DMS 273 treated with DMSO at 0.1 percent for 48 hours (cell line): ENCODE data around the gene SPANXD.
"Not testable (repeated sequence)": the region's sequence is repeated elsewhere in the genome, so short reads cannot be mapped to it uniquely, and the experiment has no call there.

Experiments
- DNase-seq: peaks from one replicate; lab custom pipeline; 2025; lab: John Stamatoyannopoulos, UW

The SPANXD gene, protein sequence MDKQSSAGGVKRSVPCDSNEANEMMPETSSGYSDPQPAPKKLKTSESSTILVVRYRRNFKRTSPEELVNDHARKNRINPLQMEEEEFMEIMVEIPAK

DNA sequence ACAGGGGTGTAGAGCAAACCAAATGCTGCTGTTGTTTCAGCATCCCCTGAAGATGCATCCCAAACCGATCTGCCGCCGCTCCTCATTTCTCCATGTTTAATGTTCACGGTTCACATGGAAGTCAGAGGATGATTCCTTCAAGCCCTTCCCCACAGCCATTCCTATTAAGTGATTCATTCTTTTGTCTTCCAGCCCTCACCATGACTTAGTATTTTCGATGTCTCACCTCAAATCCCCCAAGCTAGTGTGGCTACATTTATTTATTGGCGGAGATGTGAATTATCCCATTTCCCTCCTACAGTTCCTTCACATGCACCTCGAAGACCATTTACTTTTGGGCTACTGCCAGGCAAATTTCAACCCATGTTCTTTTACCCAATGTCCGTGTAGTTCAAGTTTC, at the start of gene SPANXD:
TSS of gene SPANXD (minus strand) at position 101 of the 400 bp plus-strand sequence. CDS start 334 bp downstream, outside the sequence.
- not testable (repeated sequence) for DNase-seq

DNA sequence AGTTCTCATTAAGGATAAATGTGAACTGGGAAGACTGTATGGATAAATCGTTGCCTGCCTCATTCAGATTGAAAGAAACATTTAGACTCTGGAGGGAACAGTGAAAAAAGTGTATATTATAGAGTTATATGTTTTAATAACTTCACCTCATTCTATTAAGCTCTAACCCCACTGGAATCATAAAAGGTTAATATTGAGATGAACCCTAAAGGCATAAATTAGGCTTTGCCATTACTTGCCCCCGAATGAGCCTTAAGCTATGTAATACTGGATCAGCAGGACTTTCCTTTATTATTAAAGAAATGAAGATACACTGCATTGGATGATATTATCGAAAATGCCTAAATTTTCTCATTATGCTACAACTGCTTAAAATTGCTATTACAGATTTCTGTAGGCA, 44.1 kb upstream of the SPANXD start:
- DNase-seq, result no peak

DNA sequence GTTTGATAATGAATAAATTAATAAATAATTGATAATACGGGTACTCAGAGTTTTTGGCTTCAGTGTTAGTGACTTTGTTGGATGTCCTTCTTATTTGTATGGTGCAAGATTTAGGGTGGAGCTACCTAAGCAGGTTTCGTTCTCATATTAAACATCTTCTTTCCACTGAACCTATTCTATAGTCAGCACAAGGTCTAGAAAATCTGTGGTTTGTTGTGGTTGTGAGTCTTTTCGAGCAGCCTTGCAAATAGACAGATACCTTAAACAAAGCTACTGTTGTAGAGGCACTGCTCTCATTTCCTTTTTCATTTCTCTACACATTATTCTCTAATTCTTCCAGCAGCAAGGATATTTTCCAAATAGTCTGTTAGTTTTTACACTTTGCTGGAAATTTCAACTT, 38.1 kb upstream of the SPANXD start:
- no peak for DNase-seq

DNA sequence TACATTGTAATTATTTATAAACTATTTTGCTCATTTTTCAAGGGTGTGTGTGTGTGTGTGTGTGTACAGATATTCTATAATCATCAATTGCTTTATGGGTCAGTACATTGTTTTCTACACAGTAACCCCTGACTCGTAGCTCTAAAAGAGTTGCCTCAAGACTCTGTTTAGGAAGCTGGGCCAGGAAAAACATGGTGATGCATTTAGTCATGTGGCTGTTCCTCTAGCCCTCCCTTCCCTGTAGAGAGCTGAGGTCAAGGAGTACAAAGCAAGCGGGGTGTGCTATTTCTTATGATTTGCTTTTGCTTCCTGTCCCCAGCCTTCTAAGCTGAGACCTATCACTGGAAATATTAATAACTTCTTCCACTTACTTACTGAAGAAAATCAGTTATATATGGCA, 34.8 kb upstream of the SPANXD start:
- no peak for DNase-seq

DNA sequence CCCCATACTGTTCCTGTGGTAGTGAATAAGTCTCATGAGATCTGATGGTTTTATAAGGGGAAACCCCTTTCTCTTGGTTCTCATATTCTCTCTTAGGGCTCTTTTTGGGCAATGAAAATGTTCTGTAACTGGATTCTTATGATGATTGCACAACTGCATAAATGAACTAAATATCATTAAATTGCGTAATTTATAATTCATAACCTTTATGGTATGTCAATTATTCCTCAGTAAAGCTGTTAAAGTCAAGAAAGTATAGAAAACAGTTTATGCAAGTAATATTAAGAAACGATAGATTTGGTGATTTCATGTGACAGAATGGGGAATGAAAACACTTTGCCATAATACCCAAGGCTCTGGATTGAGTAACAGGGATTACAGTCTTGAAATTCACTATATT, 33.5 kb upstream of the SPANXD start:
- DNase-seq, result no peak

DNA sequence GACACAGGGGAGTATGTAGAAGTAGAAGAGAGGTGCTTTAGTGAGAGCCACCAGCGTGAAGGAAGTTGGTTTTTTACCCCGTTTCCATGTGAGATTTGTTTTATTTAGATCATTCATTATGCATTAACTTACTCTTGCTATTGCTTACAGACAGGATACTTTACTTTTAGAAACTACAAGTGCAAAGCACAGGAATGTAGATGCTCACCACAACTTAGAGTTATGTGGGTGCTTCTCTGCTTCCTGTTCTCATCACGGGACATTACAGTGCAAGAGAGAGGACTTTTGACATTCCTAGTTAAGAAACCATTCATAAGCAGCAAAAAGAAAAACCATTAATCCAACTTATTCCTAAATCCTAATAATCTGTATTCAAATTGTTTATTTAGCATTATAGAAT, 25.6 kb upstream of the SPANXD start:
- no peak for DNase-seq

DNA sequence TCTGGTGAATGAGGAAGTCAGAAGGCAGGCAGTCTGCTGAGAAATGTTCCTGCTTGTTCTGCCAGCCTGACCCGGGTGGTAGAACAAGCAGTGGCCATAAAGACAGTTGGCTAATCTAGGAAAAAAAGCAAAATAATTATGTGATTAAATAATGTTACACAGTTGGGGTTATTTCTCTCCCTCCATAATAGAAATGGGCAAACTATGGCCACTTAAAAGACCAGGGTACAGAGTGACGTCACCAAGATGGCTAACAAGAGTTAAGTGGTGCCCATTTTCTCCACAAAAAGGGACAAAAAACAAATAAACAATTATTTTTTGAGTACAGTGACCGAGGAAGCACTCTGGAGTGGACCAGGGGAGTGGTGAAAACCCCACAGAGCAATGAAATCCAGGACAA, 16.1 kb upstream of the SPANXD start:
- no peak for DNase-seq

DNA sequence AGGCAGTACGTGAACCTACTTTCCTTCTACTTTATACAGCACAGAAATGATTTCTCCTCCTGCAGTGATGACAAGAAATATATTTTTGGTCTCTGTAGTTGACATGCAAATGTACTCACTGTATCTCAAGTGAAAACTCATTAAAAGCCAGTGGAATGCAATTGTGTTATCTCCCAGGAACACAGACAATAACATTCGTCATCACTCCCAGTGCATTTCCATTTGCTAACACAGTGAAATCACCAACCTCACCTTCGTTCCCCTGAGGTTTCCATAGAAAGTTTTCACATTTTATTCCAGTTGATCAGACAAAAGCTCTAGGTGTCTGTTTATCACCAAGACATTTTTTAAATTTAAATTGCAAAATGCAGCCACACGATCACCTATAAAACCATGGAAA, 2.5 kb upstream of the SPANXD start:
- DNase-seq, result no peak

DNA sequence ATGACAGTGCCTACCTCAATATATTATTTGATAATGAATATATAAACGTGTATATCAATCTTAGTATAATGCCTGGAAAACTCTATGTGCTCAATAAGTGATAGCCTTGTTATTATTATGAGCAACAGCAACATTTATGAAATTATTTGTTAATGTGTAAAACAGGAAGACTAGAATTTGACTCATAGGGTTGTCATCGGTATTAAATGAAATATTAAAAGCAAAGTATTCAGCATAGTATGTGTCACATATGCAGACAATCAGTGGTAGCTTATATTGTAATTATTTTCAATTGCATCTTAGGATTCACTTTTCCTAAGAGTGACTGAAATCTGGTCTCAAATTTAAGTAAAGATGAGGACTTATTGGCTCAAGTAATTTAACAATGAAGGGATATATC, 24.6 kb downstream of the SPANXD start:
- DNase-seq, result no peak

DNA sequence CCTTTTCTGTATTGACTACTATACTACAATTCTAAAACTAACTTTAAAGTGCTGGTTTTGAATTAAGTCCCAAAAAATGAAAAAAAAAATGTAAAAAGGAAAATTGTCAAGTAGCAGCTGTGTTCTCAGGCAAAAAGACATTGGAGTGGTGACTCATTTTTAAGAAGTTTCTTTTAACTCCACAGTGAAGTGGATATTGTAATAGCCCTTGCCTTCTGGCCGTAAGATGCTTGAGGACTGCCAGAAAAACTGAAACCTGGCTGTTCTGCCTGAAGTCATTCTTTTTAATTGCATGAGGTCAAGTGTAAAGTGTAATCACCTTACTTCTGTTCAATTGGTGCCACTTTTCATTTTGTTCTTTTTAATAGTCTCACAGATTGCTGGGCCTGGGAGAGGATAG, 28.9 kb downstream of the SPANXD start:
- DNase-seq, result no peak

DNA sequence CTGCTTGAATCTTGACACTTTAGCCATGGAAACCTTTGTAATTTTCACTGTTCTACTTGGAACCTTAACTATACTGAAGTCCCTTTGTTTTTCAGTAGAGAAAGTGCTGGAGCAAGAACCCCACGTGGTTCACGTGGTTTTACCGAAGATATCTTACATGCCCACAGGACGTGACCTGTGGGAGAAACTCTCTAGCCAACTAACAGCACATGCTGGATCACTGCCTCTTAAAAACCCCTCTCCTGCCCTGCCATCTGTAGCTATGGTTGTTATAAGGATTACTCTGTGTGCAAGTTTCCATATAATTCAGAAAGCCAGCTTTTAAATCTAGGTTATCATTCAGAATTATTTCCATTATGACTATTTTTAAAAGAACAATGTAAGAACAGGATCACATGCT, 30.2 kb downstream of the SPANXD start:
- DNase-seq, result no peak

DNA sequence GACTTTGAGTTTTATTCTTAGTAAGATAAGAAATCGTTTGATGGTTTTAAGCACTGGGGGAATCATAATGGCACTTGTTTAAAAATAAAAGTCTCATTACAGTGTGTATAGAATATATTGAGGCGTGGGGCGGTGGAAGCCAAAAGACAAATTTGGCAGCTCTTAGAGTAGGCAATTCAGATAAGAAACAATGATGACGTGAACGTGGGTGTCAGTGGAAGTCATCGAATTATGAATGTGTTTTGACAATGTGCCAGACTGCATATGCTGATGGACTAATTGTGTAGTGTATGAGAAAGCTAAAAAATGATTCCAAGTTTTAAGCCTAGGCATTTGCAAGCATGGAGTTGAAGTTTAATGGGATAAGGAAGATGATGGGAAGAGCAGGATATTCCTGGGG, 35.8 kb downstream of the SPANXD start:
- DNase-seq, result no peak

DNA sequence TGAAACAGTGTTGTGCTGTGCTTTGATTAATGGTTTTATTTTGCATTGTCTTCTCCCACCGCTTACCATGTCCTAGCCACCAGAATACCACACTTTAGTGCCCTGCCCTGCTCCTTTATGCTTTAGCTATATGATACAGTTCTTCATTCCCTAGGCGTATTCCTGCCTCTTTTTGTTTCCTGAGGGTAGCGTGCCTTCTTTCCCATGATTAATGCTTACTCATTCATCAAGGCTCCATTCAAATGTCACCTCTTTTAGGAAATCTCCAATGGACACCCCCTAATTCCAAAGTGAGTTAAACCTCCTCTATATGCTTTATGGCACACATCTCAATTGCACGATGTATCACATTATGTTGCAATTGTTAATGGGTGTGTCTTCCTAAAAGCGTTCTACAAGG, 46.3 kb downstream of the SPANXD start:
- DNase-seq, result no peak
